GM12878 (cell line): ENCODE results near the gene HSPB6. TPM values are rescaled to one million over a fixed set of nuclear protein-coding genes. Genes with fewer than 3 reads are reported as not detected.

ENCODE experiments used
- BCL11A ChIP-seq: IDR thresholded peaks from 2 replicates; pipeline ENCODE4 v1.6.1; 2011; ENCODE audit warnings: low read depth, low read length
- BHLHE40 ChIP-seq, 2 experiments: fragments of 450-650 bp in 1 of 2; IDR thresholded peaks; 2 replicates each; pipeline ENCODE4 v1.6.1; 2011 to 2017; ENCODE audit warnings: low read depth in 2 of 2, borderline replicate concordance in 1 of 2, improper control_type of control experiment in 1 of 2, low read length in 1 of 2, mild to moderate bottlenecking in 1 of 2
- CBX5 ChIP-seq: sonication (generic); IDR thresholded peaks from 2 replicates; pipeline ENCODE4 v1.6.1; 2016; ENCODE audit warnings: low read depth, moderate library complexity, mild to moderate bottlenecking, inconsistent platforms
- EP300 ChIP-seq, 2 experiments: fragments of 150-350 bp in 1 of 2; IDR thresholded peaks; 2 replicates each; pipeline ENCODE4 v1.6.1; 2011 to 2012; ENCODE audit warnings: low read depth in 2 of 2, low read length in 2 of 2, borderline replicate concordance in 1 of 2, improper control_type of control experiment in 1 of 2, inconsistent platforms in 1 of 2; ENCODE audit not compliant: control insufficient read depth in 1 of 2
- HDGF ChIP-seq: fragments of 450-650 bp; IDR thresholded peaks from 2 replicates; pipeline ENCODE4 v1.6.1; 2016; ENCODE audit warnings: antibody characterized with exemption
- IKZF1 ChIP-seq: fragments of 450-650 bp; conservative IDR thresholded peaks from 2 replicates; pipeline ENCODE4 v1.6.1; 2017; ENCODE audit warnings: antibody characterized with exemption, mild to moderate bottlenecking
- JUNB ChIP-seq: IDR thresholded peaks from 2 replicates; pipeline ENCODE4 v1.6.1; 2016; ENCODE audit warnings: antibody characterized with exemption, mild to moderate bottlenecking
- MEF2A ChIP-seq: IDR thresholded peaks from 2 replicates; pipeline ENCODE4 v1.6.1; 2011; ENCODE audit warnings: low read depth, mild to moderate bottlenecking, low read length, moderate library complexity; ENCODE audit not compliant: insufficient read depth
- MEF2B ChIP-seq: fragments of 450-650 bp; IDR thresholded peaks from 2 replicates; pipeline ENCODE4 v1.6.1; 2018; ENCODE audit warnings: mild to moderate bottlenecking, moderate library complexity; ENCODE audit not compliant: partially characterized antibody, poor library complexity, severe bottlenecking
- MTA2 ChIP-seq: fragments of 450-650 bp; IDR thresholded peaks from 2 replicates; pipeline ENCODE4 v1.6.1; 2016; ENCODE audit warnings: low read depth, mild to moderate bottlenecking, moderate library complexity
- NBN ChIP-seq: fragments of 450-650 bp; IDR thresholded peaks from 2 replicates; pipeline ENCODE4 v1.6.1; 2016
- NFIC ChIP-seq: IDR thresholded peaks from 2 replicates; pipeline ENCODE4 v1.6.1; 2012; ENCODE audit warnings: low read depth, mild to moderate bottlenecking, inconsistent platforms, low read length, moderate library complexity
- SMAD1 ChIP-seq: fragments of 450-650 bp; IDR thresholded peaks from 2 replicates; pipeline ENCODE4 v1.6.1; 2018; ENCODE audit warnings: mild to moderate bottlenecking, low read depth; ENCODE audit not compliant: partially characterized antibody
- STAT1 ChIP-seq: fragments of 450-650 bp; conservative IDR thresholded peaks from 2 replicates; pipeline ENCODE4 v1.6.1; 2014; ENCODE audit warnings: antibody characterized with exemption, mild to moderate bottlenecking
- ZBED1 ChIP-seq: IDR thresholded peaks from 2 replicates; pipeline ENCODE4 v1.6.1; 2016; ENCODE audit warnings: borderline replicate concordance
- polyA plus RNA-seq, 11 experiments: library from polyadenylated mRNA; depleted of rRNA in 4 of 11; unstranded in 6 of 11; stranded (reverse) in 5 of 11; fragments of >200 nt; fragmentation: Nextera tagmentation in 4 of 11; fragmentation: Illumina TruSeq in 1 of 11; extraction: Ambion mirVana in 4 of 11; extraction: Trizol in 1 of 11; gene quantifications; 1 replicate in 1 of 11; 2 replicates in 10 of 11; pipeline versions ENCODE4 v1.2.1 to v1.2.3, GENCODE V29; 2011 to 2016; ENCODE audit warnings: inconsistent platforms in 2 of 11, missing spikeins in 2 of 11, low read depth in 1 of 11
- total RNA-seq, 4 experiments: library from RNA; depleted of rRNA in 3 of 4; stranded (reverse); fragments of >200 nt in 3 of 4; fragmentation: Illumina TruSeq in 1 of 4; extraction: Trizol in 1 of 4; gene quantifications; 2 replicates each; pipeline versions ENCODE4 v1.2.1 to v1.2.3, GENCODE V29; 2013 to 2021
- TF ChIP-seq, protein P1 (sequence below): fragments of 450-650 bp; IDR thresholded peaks from 2 replicates; pipeline ENCODE4 v1.6.1; 2016; ENCODE audit warnings: mild to moderate bottlenecking
- TF ChIP-seq, protein P2 (sequence below): IDR thresholded peaks from 2 replicates; pipeline ENCODE4 v1.6.1; 2012; ENCODE audit warnings: low read depth, low read length, improper control_type of control experiment
- TF ChIP-seq, protein P3 (sequence below): fragments of 450-650 bp; IDR thresholded peaks from 2 replicates; pipeline ENCODE4 v1.6.1; 2017; ENCODE audit warnings: mild to moderate bottlenecking, low read depth, inconsistent platforms; ENCODE audit not compliant: poor library complexity, severe bottlenecking
- TF ChIP-seq, protein P4 (sequence below): fragments of 450-650 bp; formaldehyde crosslinking; IDR thresholded peaks from 2 replicates; pipeline ENCODE4 v1.4.0; 2022; ENCODE audit warnings: mild to moderate bottlenecking, moderate library complexity
- TF ChIP-seq, protein P5 (sequence below): IDR thresholded peaks from 2 replicates; pipeline ENCODE4 v1.6.1; 2011; ENCODE audit warnings: mild to moderate bottlenecking, low read depth, low read length, moderate library complexity; ENCODE audit not compliant: insufficient replicate concordance

HSPB6 gene
- total and polyA plus RNA-seq, 10 of the 15 experiments (the other 5 are each of a cell fraction or from before 2014, with no cell fraction given) = 0.09 to 1.6 (median 0.36) TPM; not detected in 4

DNA sequence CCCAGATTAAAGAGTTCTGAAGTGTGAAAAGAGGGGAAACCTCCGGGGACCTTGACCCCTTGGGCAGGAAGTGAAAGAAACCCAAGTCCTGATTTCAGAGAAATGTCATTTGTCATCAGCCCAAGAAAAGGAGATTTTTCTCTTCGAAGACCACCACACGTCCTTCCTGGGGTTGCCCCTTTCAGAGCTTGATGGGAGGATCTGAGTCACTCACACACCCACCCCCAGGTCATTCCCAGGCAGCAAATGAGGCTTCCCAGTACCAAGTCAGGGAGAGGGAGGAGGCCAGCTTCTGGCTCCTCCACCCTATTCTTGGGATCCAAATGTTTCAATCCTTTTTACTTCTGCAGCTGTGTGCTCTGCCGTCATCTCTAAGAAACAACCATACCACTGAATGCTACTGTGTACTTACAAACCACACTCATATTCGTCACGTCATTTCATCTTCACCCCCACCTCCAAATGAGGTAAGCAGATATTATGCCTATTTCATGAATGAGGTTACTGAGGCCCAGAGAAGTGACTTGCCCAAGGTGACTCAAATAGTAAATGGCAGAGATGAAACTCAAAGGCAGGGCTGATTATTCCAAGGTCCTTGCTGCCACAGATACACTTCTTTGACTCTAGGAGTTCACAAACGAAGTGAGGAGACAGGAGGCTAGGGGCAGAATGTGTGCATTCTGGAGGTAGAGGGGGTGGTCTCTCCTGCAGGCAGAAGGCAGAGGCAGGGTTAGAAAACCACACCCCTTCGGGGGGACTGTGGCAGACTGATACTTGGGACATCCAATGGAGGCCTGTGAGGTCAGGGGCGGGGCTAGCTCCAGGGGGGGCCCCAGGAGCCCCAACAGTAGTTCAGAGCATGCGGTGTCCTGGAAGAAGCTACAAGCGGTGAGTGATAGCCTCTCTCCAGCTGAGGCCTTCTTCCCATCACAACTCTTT lies 44.0 kb downstream of the HSPB6 start (continued):
- TF ChIP-seq NFIC (peak; percentile 82; the same call in 1 of the 2 replicates), EP300 (IDR thresholded peaks at IDR 0.05; ENCODE audit: borderline replicate concordance in 1 of 2, control insufficient read depth in 1 of 2, low read depth in 2 of 2, low read length in 2 of 2) (peak in 1 of 2 experiments; percentile 47; a peak in 1 of 4 replicates), BCL11A (peak; percentile 46; the same call in 1 of the 2 replicates), HDGF (no peak), CBX5 (no peak), MTA2 (peak; percentile 73), BHLHE40 (IDR thresholded peaks at IDR 0.05; ENCODE audit: borderline replicate concordance in 1 of 2, low read depth in 2 of 2, low read length in 1 of 2) (0 out of 4 replicates have a peak, but pooled peaks of 1 of the 2 experiments have one; percentile 17), MEF2B (peak; percentile 74), NBN (peak; percentile 88), ZBED1 (peak; percentile 47; the same call in 1 of the 2 replicates), MEF2A (no peak), STAT1 (no peak), SMAD1 (peak; percentile 58), JUNB (peak; percentile 90), IKZF1 (peak; percentile 87)
- TF ChIP-seq, protein P1, sequence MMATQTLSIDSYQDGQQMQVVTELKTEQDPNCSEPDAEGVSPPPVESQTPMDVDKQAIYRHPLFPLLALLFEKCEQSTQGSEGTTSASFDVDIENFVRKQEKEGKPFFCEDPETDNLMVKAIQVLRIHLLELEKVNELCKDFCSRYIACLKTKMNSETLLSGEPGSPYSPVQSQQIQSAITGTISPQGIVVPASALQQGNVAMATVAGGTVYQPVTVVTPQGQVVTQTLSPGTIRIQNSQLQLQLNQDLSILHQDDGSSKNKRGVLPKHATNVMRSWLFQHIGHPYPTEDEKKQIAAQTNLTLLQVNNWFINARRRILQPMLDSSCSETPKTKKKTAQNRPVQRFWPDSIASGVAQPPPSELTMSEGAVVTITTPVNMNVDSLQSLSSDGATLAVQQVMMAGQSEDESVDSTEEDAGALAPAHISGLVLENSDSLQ = peak; percentile 97
- TF ChIP-seq, protein P2, sequence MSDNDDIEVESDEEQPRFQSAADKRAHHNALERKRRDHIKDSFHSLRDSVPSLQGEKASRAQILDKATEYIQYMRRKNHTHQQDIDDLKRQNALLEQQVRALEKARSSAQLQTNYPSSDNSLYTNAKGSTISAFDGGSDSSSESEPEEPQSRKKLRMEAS = peak; percentile 56
- TF ChIP-seq, protein P3, sequence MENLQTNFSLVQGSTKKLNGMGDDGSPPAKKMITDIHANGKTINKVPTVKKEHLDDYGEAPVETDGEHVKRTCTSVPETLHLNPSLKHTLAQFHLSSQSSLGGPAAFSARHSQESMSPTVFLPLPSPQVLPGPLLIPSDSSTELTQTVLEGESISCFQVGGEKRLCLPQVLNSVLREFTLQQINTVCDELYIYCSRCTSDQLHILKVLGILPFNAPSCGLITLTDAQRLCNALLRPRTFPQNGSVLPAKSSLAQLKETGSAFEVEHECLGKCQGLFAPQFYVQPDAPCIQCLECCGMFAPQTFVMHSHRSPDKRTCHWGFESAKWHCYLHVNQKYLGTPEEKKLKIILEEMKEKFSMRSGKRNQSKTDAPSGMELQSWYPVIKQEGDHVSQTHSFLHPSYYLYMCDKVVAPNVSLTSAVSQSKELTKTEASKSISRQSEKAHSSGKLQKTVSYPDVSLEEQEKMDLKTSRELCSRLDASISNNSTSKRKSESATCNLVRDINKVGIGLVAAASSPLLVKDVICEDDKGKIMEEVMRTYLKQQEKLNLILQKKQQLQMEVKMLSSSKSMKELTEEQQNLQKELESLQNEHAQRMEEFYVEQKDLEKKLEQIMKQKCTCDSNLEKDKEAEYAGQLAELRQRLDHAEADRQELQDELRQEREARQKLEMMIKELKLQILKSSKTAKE = peak; percentile 39
- TF ChIP-seq, protein P4, sequence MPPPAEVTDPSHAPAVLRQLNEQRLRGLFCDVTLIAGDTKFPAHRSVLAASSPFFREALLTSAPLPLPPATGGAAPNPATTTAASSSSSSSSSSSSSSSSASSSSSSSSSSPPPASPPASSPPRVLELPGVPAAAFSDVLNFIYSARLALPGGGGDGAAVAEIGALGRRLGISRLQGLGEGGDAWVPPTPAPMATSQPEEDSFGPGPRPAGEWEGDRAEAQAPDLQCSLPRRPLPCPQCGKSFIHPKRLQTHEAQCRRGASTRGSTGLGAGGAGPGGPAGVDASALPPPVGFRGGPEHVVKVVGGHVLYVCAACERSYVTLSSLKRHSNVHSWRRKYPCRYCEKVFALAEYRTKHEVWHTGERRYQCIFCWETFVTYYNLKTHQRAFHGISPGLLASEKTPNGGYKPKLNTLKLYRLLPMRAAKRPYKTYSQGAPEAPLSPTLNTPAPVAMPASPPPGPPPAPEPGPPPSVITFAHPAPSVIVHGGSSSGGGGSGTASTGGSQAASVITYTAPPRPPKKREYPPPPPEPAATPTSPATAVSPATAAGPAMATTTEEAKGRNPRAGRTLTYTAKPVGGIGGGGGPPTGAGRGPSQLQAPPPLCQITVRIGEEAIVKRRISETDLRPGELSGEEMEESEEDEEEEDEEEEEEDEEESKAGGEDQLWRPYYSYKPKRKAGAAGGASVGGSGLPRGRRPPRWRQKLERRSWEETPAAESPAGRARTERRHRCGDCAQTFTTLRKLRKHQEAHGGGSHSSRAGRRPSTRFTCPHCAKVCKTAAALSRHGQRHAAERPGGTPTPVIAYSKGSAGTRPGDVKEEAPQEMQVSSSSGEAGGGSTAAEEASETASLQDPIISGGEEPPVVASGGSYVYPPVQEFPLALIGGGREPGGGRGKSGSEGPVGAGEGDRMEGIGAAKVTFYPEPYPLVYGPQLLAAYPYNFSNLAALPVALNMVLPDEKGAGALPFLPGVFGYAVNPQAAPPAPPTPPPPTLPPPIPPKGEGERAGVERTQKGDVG (CRISPR knock-in tag) = peak; percentile 24; the same call in 1 of the 2 replicates
- TF ChIP-seq, protein P5, sequence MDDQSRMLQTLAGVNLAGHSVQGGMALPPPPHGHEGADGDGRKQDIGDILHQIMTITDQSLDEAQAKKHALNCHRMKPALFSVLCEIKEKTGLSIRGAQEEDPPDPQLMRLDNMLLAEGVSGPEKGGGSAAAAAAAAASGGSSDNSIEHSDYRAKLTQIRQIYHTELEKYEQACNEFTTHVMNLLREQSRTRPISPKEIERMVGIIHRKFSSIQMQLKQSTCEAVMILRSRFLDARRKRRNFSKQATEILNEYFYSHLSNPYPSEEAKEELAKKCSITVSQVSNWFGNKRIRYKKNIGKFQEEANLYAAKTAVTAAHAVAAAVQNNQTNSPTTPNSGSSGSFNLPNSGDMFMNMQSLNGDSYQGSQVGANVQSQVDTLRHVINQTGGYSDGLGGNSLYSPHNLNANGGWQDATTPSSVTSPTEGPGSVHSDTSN = peak; percentile 92
